Activated B cell treated with CpG ODN at 0.5 μM for 24 hours (primary cell): ENCODE measurements around the gene ARHGEF11. TPM values are rescaled to one million over a fixed set of nuclear protein-coding genes. Genes with fewer than 3 reads are reported as not detected.

Source experiments
- ATAC-seq: fragments of 200-7000 bp; cut with Tn5 transposase; one replicate; pipeline ENCODE4 v1.10.0; 2021; ENCODE audit warnings: low read depth, mild to moderate bottlenecking, moderate library complexity
- CTCF ChIA-PET: fragments of 350-600 bp; sonication (Branson Sonifier 250); formaldehyde crosslinking; loops from one replicate; lab custom pipeline; 2021; ENCODE audit warnings: antibody characterized with exemption; lab: Charles Lee
- POLR2A ChIA-PET: fragments of 350-600 bp; sonication (Branson Sonifier 250); formaldehyde crosslinking; loops from one replicate; lab custom pipeline; 2021; ENCODE audit warnings: antibody characterized with exemption; lab: Charles Lee
- DNase-seq: peaks from one replicate; pipeline ENCODE4 v3.0.0; 2022
- H3K27ac Mint-ChIP-seq: one replicate; pipeline ENCODE4 v1.8.0; 2020; ENCODE audit warnings: mixed read lengths
- H3K27me3 Mint-ChIP-seq: one replicate; pipeline ENCODE4 v1.8.0; 2021; ENCODE audit warnings: mixed read lengths
- H3K36me3 Mint-ChIP-seq: one replicate; pipeline ENCODE4 v1.8.0; 2021; ENCODE audit warnings: low read depth, mixed read lengths
- H3K4me1 Mint-ChIP-seq: one replicate; pipeline ENCODE4 v1.8.0; 2021; ENCODE audit warnings: mixed read lengths
- H3K4me3 Mint-ChIP-seq: one replicate; pipeline ENCODE4 v1.8.0; 2020; ENCODE audit warnings: mild to moderate bottlenecking, mixed read lengths
- H3K9me3 Mint-ChIP-seq: one replicate; pipeline ENCODE4 v1.8.0; 2020; ENCODE audit warnings: mixed read lengths
- CTCF ChIP-seq: fragments of 200-600 bp; IDR thresholded peaks from one replicate; pipeline ENCODE4 v1.8.0; 2022; ENCODE audit warnings: antibody characterized with exemption, mild to moderate bottlenecking
- intact Hi-C: fragments of 100-400 bp; cut with micrococcal nuclease; formaldehyde crosslinking; loops from one replicate; pipeline ENCODE4 v1.15.1; 2024
- total RNA-seq: library from RNA; stranded (reverse); gene quantifications from 2 replicates; pipeline ENCODE4 v1.2.3, GENCODE V29; 2022

Gene ARHGEF11
- total RNA-seq, 1 donor from 2014 or later: 0.95 TPM

- Mint-ChIP-seq H3K9me3 (no peaks in the 10 kb centered on the region), H3K36me3 (no peaks in the 10 kb centered on the region), H3K27ac (no peak overlapping the region), H3K4me1 (peaks cover 2% of the 10 kb centered on the region), H3K4me3 (no peak overlapping the region), H3K27me3 (peaks cover 56% of the 10 kb centered on the region)
- no peak for TF ChIP-seq CTCF
- intact Hi-C loops: no loop called here
- ATAC-seq: no peak
- CTCF ChIA-PET: interaction anchor here (0.6 to 1.7 kb wide), 2 partner anchors 49 to 198 kb away, joined by 3 to 7 read pairs; no protein-coding TSS in a partner anchor
- POLR2A ChIA-PET: interaction anchor here (0.6 kb wide), 1 partner anchor 202 kb away, joined by 4 read pairs; no protein-coding TSS in a partner anchor
- no peak for DNase-seq
Measured at GRCh38 chr1:156887734-156888133, 157.8 kb downstream of the ARHGEF11 start.

- DNase-seq (no peak), ATAC-seq (no peak)
- Mint-ChIP-seq H3K9me3 (no peaks in the 10 kb centered on the region), H3K4me1 (peaks cover 2% of the 10 kb centered on the region), H3K4me3 (no peak overlapping the region), H3K27ac (no peak overlapping the region), H3K27me3 (peaks cover 56% of the 10 kb centered on the region), H3K36me3 (no peaks in the 10 kb centered on the region)
- TF ChIP-seq CTCF: no peak
- ChIA-PET CTCF (interaction anchor here (0.6 to 1.7 kb wide), 3 partner anchors 49 to 198 kb away, joined by 3 to 7 read pairs (median 3); no protein-coding TSS in a partner anchor), POLR2A (no interaction called here)
- intact Hi-C loops: no loop called here
Measured at GRCh38 chr1:156887317-156887716, 158.2 kb downstream of the ARHGEF11 start.

GRCh38 chr1:156886583-156887281, 158.8 kb downstream of the ARHGEF11 start:
- DNase-seq (no peak), ATAC-seq (no peak)
- Mint-ChIP-seq H3K27me3 (peaks cover 55% of the 10 kb centered on the region), H3K36me3 (no peaks in the 10 kb centered on the region), H3K4me1 (no peaks in the 10 kb centered on the region), H3K27ac (no peak overlapping the region), H3K9me3 (no peaks in the 10 kb centered on the region), H3K4me3 (no peak overlapping the region)
- intact Hi-C loops: no loop called here
- CTCF ChIA-PET: interaction anchor here (1.2 to 1.7 kb wide), 2 partner anchors 161 to 197 kb away, joined by 3 to 7 read pairs; no protein-coding TSS in a partner anchor
- no peak for TF ChIP-seq CTCF
- POLR2A ChIA-PET: no interaction called here

- TF ChIP-seq CTCF: no peak
- Mint-ChIP-seq H3K27ac (no peak overlapping the region), H3K27me3 (peaks cover 49% of the 10 kb centered on the region), H3K4me1 (no peaks in the 10 kb centered on the region), H3K9me3 (no peaks in the 10 kb centered on the region), H3K36me3 (no peaks in the 10 kb centered on the region), H3K4me3 (no peak overlapping the region)
- intact Hi-C loops: no loop called here
- ATAC-seq (no peak), DNase-seq (no peak)
- CTCF ChIA-PET: interaction anchor here (1.3 kb wide), 1 partner anchor 196 kb away, joined by 4 read pairs; no protein-coding TSS in a partner anchor
- POLR2A ChIA-PET: interaction anchor here (0.6 kb wide), 1 partner anchor 356 kb away, joined by 3 read pairs; no protein-coding TSS in a partner anchor
Measured at GRCh38 chr1:156885880-156886355, 159.6 kb downstream of the ARHGEF11 start.

GRCh38 chr1:156885314-156885713, 160.2 kb downstream of the ARHGEF11 start:
- Mint-ChIP-seq H3K36me3 (no peaks in the 10 kb centered on the region), H3K27ac (no peak overlapping the region), H3K4me3 (no peak overlapping the region), H3K4me1 (no peaks in the 10 kb centered on the region), H3K9me3 (no peaks in the 10 kb centered on the region), H3K27me3 (peaks cover 49% of the 10 kb centered on the region)
- POLR2A ChIA-PET: interaction anchor here (0.6 kb wide), 1 partner anchor 356 kb away, joined by 3 read pairs; no protein-coding TSS in a partner anchor
- DNase-seq (no peak), ATAC-seq (no peak)
- intact Hi-C loops: no loop called here
- CTCF ChIA-PET: interaction anchor here (1.1 to 1.3 kb wide), 2 partner anchors 89 to 195 kb away, joined by 3 to 4 read pairs; no protein-coding TSS in a partner anchor
- no peak for TF ChIP-seq CTCF
